ENCODE results near the gene CHCHD6.

- TF ChIP-seq CTCF (IDR thresholded peaks at IDR 0.05) (no peak), ZFX (IDR thresholded peaks at IDR 0.05; ENCODE audit: borderline replicate concordance) (no peak)
These were observed 298.4 kb downstream of the CHCHD6 start for GRCh38 chr3:127002195-127003174.
